Gastrocnemius medialis (tissue), 4 donors: ENCODE data around the gene CCDC93.

Source experiments
- CTCF ChIP-seq, 5 experiments: fragments of 450-650 bp in 3 of 5; fragments of 200-600 bp in 2 of 5; sonication (generic) in 2 of 5; IDR thresholded peaks in 4 of 5; conservative IDR thresholded peaks in 1 of 5; 1 replicate in 4 of 5; 2 replicates in 1 of 5; pipeline ENCODE4 v1.5.1; 2016 to 2019; ENCODE audit warnings: antibody characterized with exemption in 5 of 5, mild to moderate bottlenecking in 3 of 5, moderate library complexity in 3 of 5
- POLR2A ChIP-seq, 2 donors: fragments of 450-650 bp; IDR thresholded peaks; one replicate each; pipeline ENCODE4 v1.6.1; 2017; ENCODE audit warnings: antibody characterized with exemption in 2 of 2, mild to moderate bottlenecking in 2 of 2, moderate library complexity in 2 of 2

- peak; percentile 33 to 71 (median 57) for TF ChIP-seq CTCF (IDR thresholded peaks at IDR 0.05 in 4 of 5, conservative IDR thresholded peaks at IDR 0.05 in 1 of 5)
- TF ChIP-seq POLR2A (IDR thresholded peaks at IDR 0.05): no peak
These were observed 18.5 kb upstream of the CCDC93 start for GRCh38 chr2:118032169-118033013.
